Bronchial epithelial cell (primary cell): ENCODE measurements around the gene CCDC134. TPM values are rescaled to one million over a fixed set of nuclear protein-coding genes. Genes with fewer than 3 reads are reported as not detected.

Experiments
- DNase-seq: peaks from one replicate; pipeline ENCODE4 v3.0.0-alpha.2; 2010; ENCODE audit warnings: low read depth
- FAIRE-seq: peaks from 2 replicates; lab custom pipeline; 2011; peaks lifted over from hg19 to GRCh38; lab: Jason Lieb, UNC
- H3K27me3 ChIP-seq: 2 replicates; pipeline ENCODE4 v1.5.1; 2011; ENCODE audit warnings: low read length; ENCODE audit not compliant: control insufficient read depth, insufficient read depth
- H3K36me3 ChIP-seq: 2 replicates; pipeline ENCODE4 v1.5.1; 2011; ENCODE audit warnings: low read length; ENCODE audit not compliant: control insufficient read depth, insufficient read depth
- H3K4me3 ChIP-seq: 2 replicates; pipeline ENCODE4 v1.5.1; 2011; ENCODE audit warnings: mild to moderate bottlenecking, low read depth, low read length, control low read depth
- CTCF ChIP-seq: IDR thresholded peaks from 2 replicates; pipeline ENCODE4 v1.5.1; 2011; ENCODE audit warnings: mild to moderate bottlenecking, moderate library complexity, low read length, control low read depth, inconsistent platforms; ENCODE audit not compliant: insufficient read depth, severe bottlenecking
- total RNA-seq: library from RNA; depleted of rRNA; stranded (reverse); fragments of >200 nt; gene quantifications from 2 replicates; pipeline ENCODE4 v1.2.1, GENCODE V29; 2014

Gene CCDC134
- total RNA-seq, 1 donor from 2014 or later: 6.1 TPM

- no peak for TF ChIP-seq CTCF
- Histone ChIP-seq H3K27me3 (no peaks in the 10 kb centered on the region), H3K4me3 (no peak overlapping the region), H3K36me3 (no peaks in the 10 kb centered on the region)
- DNase-seq (no peak), FAIRE-seq (no peak)
These were observed 5.2 kb downstream of the CCDC134 start for GRCh38 chr22:41805639-41806038.

GRCh38 chr22:41808400-41808799 is 7.9 kb downstream of the CCDC134 start:
- FAIRE-seq (no peak), DNase-seq (no peak)
- TF ChIP-seq CTCF: no peak
- Histone ChIP-seq H3K27me3 (no peaks in the 10 kb centered on the region), H3K4me3 (no peak overlapping the region), H3K36me3 (peaks cover 1% of the 10 kb centered on the region)

GRCh38 chr22:41810022-41810421 is 9.5 kb downstream of the CCDC134 start:
- FAIRE-seq (no peak), DNase-seq (no peak)
- Histone ChIP-seq H3K27me3 (no peaks in the 10 kb centered on the region), H3K4me3 (no peak overlapping the region), H3K36me3 (peaks cover 4% of the 10 kb centered on the region)
- no peak for TF ChIP-seq CTCF

- no peak overlapping the region for H3K4me3 ChIP-seq
- DNase-seq (no peak), FAIRE-seq (peak; percentile 62)
- no peak for TF ChIP-seq CTCF
- no peaks in the 10 kb centered on the region for H3K27me3 ChIP-seq
- H3K36me3 ChIP-seq: peaks cover 4% of the 10 kb centered on the region
These were observed 12.5 kb downstream of the CCDC134 start for GRCh38 chr22:41812805-41813545.

- no peak for TF ChIP-seq CTCF
- Histone ChIP-seq H3K4me3 (no peak overlapping the region), H3K27me3 (no peaks in the 10 kb centered on the region), H3K36me3 (peaks cover 4% of the 10 kb centered on the region)
- DNase-seq: no peak
- peak; percentile 60 for FAIRE-seq
These were observed 13.4 kb downstream of the CCDC134 start for GRCh38 chr22:41813726-41814410.
